Stimulated activated naive B cell treated with anti-CD40 and anti-IgM and Interleukin-4, amounts not matched to agents 10 μg/mL and 1 μg/mL and 100 μg/mL, for 72 hours (primary cell): ENCODE results near the gene RFC5.
A peak's percentile ranks its signal among the peaks of the same experiment; 100 is the strongest.
"Not testable (repeated sequence)": the region's sequence is repeated elsewhere in the genome, so short reads cannot be mapped to it uniquely, and the experiment has no call there.

Source experiments
- ATAC-seq, 2 donors: fragments of 150-1000 bp; cut with Tn5 transposase; replicated peaks; 2 replicates each; pipeline ENCODE4 v1.10.0; 2021; ENCODE audit warnings: moderate library complexity in 1 of 2
- DNase-seq: peaks from one replicate; pipeline ENCODE4 v3.0.0; 2021
- H3K27ac Mint-ChIP-seq: one replicate; pipeline ENCODE4 v1.8.0; 2022; ENCODE audit warnings: mild to moderate bottlenecking, mixed read lengths
- H3K27me3 Mint-ChIP-seq, 2 donors: one replicate each; pipeline ENCODE4 v1.8.0; 2022; ENCODE audit warnings: mixed read lengths in 2 of 2
- H3K36me3 Mint-ChIP-seq, 2 donors: one replicate each; pipeline ENCODE4 v1.8.0; 2022; ENCODE audit warnings: mixed read lengths in 2 of 2, mild to moderate bottlenecking in 1 of 2
- H3K4me1 Mint-ChIP-seq, 2 donors: one replicate each; pipeline ENCODE4 v1.8.0; 2022; ENCODE audit warnings: mixed read lengths in 2 of 2, mild to moderate bottlenecking in 1 of 2
- H3K4me3 Mint-ChIP-seq, 2 donors: one replicate each; pipeline ENCODE4 v1.8.0; 2022; ENCODE audit warnings: mild to moderate bottlenecking in 2 of 2, mixed read lengths in 2 of 2, moderate library complexity in 1 of 2
- H3K9me3 Mint-ChIP-seq, 2 donors: one replicate each; pipeline ENCODE4 v1.8.0; 2022; ENCODE audit warnings: mixed read lengths in 2 of 2, mild to moderate bottlenecking in 1 of 2

Gene RFC5

GRCh38 chr12:117994551-117995438 lies 21.7 kb upstream of the RFC5 start:
- H3K4me1 Mint-ChIP-seq, result peaks cover 0 to 5% of the 10 kb centered on the region in 2 donors
- no peak overlapping the region for H3K27ac Mint-ChIP-seq
- ATAC-seq, result peak; percentile 48 to 76
- H3K36me3 Mint-ChIP-seq, result no peaks in the 10 kb centered on the region
- H3K4me3 Mint-ChIP-seq, result no peak overlapping the region
- peaks cover 11 to 12% of the 10 kb centered on the region in 2 donors for H3K9me3 Mint-ChIP-seq
- DNase-seq, result no peak
- H3K27me3 Mint-ChIP-seq, result peaks cover 14 to 17% of the 10 kb centered on the region in 2 donors

DNA sequence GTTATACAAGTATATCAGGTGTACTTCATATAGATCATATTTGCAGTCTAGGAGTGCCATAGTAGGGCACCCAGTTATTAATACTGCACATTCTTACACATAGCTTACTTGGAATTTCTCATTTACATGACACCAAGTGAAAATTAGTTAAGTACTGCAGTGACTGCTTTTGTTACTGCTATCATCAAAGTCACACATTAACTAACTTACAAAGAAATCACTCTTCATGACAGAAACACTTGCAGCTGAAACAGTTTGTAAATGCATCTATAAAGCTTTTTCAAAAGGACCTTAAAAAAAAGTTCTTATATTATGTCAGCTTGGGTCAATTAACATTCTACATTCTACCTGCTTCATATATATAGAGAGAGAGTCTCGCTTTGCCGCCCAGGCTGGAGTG lies 17.8 kb upstream of the RFC5 start:
- H3K9me3 Mint-ChIP-seq, result peaks cover 9 to 10% of the 10 kb centered on the region in 2 donors
- no peak overlapping the region for H3K27ac Mint-ChIP-seq
- ATAC-seq (no peak), DNase-seq (no peak)
- peaks cover 0 to 5% of the 10 kb centered on the region in 2 donors for H3K4me1 Mint-ChIP-seq
- no peak overlapping the region for H3K4me3 Mint-ChIP-seq
- peaks cover 2 to 9% of the 10 kb centered on the region in 2 donors for H3K27me3 Mint-ChIP-seq
- H3K36me3 Mint-ChIP-seq, result peaks cover 0 to 2% of the 10 kb centered on the region in 2 donors

DNA sequence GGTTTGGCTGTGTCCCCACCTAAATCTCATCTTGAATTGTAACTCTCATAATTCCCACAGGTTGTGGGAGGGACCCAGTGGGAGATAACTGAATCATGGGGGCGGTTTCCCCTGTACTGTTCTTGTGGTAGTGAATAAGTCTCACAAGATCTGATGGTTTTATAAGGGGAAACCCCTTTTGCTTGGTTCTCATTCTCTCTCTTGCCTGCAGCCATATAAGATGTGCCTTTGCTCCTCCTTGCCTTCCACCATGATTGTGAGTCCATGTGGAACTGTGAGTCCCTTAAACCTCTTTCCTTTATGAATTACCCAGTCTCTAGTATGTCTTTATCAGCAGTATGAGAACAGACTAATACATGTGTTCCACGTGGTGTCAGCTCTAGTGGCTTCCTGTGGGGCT lies 16.7 kb upstream of the RFC5 start:
- H3K4me3 Mint-ChIP-seq, H3K27me3 Mint-ChIP-seq, H3K9me3 Mint-ChIP-seq, H3K27ac Mint-ChIP-seq, H3K4me1 Mint-ChIP-seq, DNase-seq, H3K36me3 Mint-ChIP-seq, ATAC-seq: not testable (repeated sequence)

DNA sequence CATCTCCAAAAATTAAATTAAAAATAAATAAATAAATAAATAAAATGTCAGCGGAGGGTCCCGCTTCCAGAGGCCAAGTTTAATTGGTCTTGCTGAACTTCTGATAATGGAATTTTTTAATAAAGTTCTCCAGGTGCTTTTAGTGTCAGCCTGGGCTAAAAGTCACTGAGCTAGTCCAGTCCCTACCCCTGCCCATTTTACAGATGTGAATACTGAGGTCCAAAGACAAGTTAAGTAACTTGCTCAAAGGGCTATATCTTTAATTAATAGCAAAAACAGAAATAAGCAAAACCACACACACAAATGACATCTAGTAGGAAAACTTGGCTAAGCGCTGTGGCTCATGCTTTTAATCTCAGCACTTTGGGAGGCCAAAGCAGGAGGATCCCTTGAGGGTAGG lies 5.6 kb upstream of the RFC5 start:
- H3K27ac Mint-ChIP-seq, result no peak overlapping the region
- no peak for DNase-seq
- no peak overlapping the region for H3K4me3 Mint-ChIP-seq
- H3K36me3 Mint-ChIP-seq, result no peaks in the 10 kb centered on the region
- H3K27me3 Mint-ChIP-seq, result peaks cover 0 to 3% of the 10 kb centered on the region in 2 donors
- H3K4me1 Mint-ChIP-seq, result no peaks in the 10 kb centered on the region
- peaks cover 0 to 4% of the 10 kb centered on the region in 2 donors for H3K9me3 Mint-ChIP-seq
- no peak for ATAC-seq

GRCh38 chr12:118011377-118011776 lies 5.1 kb upstream of the RFC5 start:
- peaks cover 0 to under 1% of the 10 kb centered on the region in 2 donors for H3K36me3 Mint-ChIP-seq
- H3K4me1 Mint-ChIP-seq, result peaks cover under 1 to 3% of the 10 kb centered on the region in 2 donors
- H3K27me3 Mint-ChIP-seq, result peaks cover 0 to 3% of the 10 kb centered on the region in 2 donors
- ATAC-seq (no peak), DNase-seq (no peak)
- no peak overlapping the region for H3K27ac Mint-ChIP-seq
- H3K9me3 Mint-ChIP-seq, result peaks cover 0 to 4% of the 10 kb centered on the region in 2 donors
- no peak overlapping the region for H3K4me3 Mint-ChIP-seq

GRCh38 chr12:118011961-118012360 lies 4.5 kb upstream of the RFC5 start:
- H3K27ac Mint-ChIP-seq, result no peak overlapping the region
- peaks cover 2 to 6% of the 10 kb centered on the region in 2 donors for H3K4me1 Mint-ChIP-seq
- DNase-seq (no peak), ATAC-seq (no peak)
- H3K4me3 Mint-ChIP-seq, result no peak overlapping the region
- H3K9me3 Mint-ChIP-seq, result peaks cover 0 to 4% of the 10 kb centered on the region in 2 donors
- H3K36me3 Mint-ChIP-seq, result peaks cover under 1 to 3% of the 10 kb centered on the region in 2 donors
- H3K27me3 Mint-ChIP-seq, result peaks cover 0 to 3% of the 10 kb centered on the region in 2 donors

DNA sequence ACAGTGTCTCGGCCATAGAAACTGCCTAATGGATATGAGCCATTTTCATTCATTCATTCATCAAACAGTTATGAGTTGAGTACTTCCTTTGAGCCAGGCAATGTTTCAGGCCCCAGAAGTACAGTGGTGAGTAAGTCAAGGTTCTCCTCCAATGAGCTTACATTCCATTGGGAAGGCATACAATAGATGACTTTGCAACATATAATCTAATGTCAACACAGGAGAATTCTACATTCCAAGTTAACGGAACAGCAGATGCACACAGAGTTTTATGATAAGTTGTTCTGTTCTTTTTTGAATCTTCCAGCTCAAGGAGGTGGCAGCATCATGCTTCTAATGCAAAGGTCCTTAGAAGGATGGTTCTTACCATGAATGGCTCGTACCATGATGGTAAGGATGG lies 3.2 kb upstream of the RFC5 start:
- Mint-ChIP-seq H3K27ac (no peak overlapping the region), H3K9me3 (peaks cover 0 to 4% of the 10 kb centered on the region in 2 donors), H3K27me3 (peaks cover 0 to 3% of the 10 kb centered on the region in 2 donors), H3K4me1 (peaks cover 6 to 17% of the 10 kb centered on the region in 2 donors), H3K4me3 (no peak overlapping the region), H3K36me3 (peaks cover 8% of the 10 kb centered on the region in 2 donors)
- no peak for DNase-seq
- no peak for ATAC-seq

GRCh38 chr12:118015306-118015705 lies 1.2 kb upstream of the RFC5 start:
- H3K27ac Mint-ChIP-seq, result peak overlapping the region; percentile 42

GRCh38 chr12:118015944-118016343 lies 559 bp upstream of the RFC5 start:
- Mint-ChIP-seq H3K4me1 (peaks cover 6 to 26% of the 10 kb centered on the region in 2 donors), H3K9me3 (peaks cover 0 to 4% of the 10 kb centered on the region in 2 donors), H3K27me3 (no peaks in the 10 kb centered on the region), H3K36me3 (peaks cover 18 to 23% of the 10 kb centered on the region in 2 donors), H3K27ac (peak overlapping the region; percentile 25), H3K4me3 (peak overlapping the region; percentile 94 to 95)
- no peak for DNase-seq
- ATAC-seq, result no peak

More at GRCh38 chr12:118015306-118015705, 1.2 kb upstream of the RFC5 start:
- H3K27me3 Mint-ChIP-seq, result no peaks in the 10 kb centered on the region
- H3K4me3 Mint-ChIP-seq, result no peak overlapping the region
- H3K36me3 Mint-ChIP-seq, result peaks cover 13 to 16% of the 10 kb centered on the region in 2 donors
- DNase-seq (no peak), ATAC-seq (no peak)
- peaks cover 0 to 4% of the 10 kb centered on the region in 2 donors for H3K9me3 Mint-ChIP-seq
- H3K4me1 Mint-ChIP-seq, result peaks cover 6 to 26% of the 10 kb centered on the region in 2 donors

- Mint-ChIP-seq H3K4me3 (peak overlapping the region; percentile 94 to 95), H3K27me3 (no peaks in the 10 kb centered on the region), H3K4me1 (peaks cover 9 to 26% of the 10 kb centered on the region in 2 donors), H3K27ac (no peak overlapping the region), H3K36me3 (peaks cover 29 to 38% of the 10 kb centered on the region in 2 donors), H3K9me3 (peaks cover 0 to 4% of the 10 kb centered on the region in 2 donors)
- DNase-seq (no peak), ATAC-seq (no peak)
These were observed 1.4 kb downstream of the RFC5 start for GRCh38 chr12:118017926-118018325.

DNA sequence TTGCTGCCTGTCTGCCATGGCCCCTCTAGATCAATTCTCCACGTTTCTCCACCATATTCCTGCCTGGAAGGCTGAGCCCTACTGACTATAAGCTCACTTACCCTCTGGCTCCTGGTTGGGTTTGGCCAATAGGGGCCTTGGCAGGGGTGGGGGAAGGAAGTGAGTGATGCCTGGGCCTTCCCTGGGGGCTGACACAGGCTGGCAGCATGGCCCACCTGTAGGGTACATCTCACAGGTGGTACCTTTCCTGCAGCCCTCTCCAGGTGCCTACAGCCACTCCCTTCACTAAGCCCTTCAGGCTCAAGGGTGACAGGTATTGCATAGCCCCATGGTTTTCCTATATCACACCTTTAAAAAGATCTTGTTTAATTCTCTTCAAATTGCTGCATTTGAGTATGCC lies 3.5 kb downstream of the RFC5 start:
- Mint-ChIP-seq H3K27ac (no peak overlapping the region), H3K27me3 (no peaks in the 10 kb centered on the region), H3K9me3 (no peaks in the 10 kb centered on the region), H3K4me1 (peaks cover 9 to 26% of the 10 kb centered on the region in 2 donors), H3K4me3 (no peak overlapping the region), H3K36me3 (peaks cover 36 to 53% of the 10 kb centered on the region in 2 donors)
- ATAC-seq, result no peak
- DNase-seq, result no peak

DNA sequence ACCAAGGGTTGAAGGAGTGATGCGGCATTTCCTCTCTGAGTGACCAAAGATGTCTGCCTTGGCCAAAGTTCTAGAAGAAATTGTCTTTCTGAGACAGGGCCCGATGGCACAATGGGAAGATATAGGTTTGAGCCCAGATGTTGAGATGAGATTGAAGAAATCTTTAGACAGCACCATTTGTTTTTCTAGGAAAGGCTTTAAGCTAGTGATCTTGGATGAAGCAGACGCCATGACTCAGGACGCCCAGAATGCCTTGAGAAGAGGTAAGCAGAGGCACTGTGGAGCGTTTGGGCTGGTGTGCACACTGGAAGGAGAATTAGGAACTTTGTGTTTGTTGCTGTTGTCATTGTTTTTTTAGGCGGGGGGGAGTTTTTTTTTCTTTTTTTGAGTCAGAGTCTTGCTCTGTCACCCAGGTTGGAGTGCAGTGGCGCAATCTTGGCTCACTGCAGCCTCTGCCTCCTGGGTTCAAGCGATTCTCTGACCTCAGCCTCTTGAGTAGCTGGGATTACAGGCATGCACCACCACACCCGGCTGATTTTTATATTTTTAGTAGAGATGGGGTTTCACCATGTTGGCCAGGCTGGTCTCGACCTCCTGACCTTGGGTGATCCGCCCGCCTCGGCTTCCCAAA lies 5.7 kb downstream of the RFC5 start:
- Mint-ChIP-seq H3K36me3 (peaks cover 45 to 63% of the 10 kb centered on the region in 2 donors), H3K4me1 (peaks cover 7 to 17% of the 10 kb centered on the region in 2 donors), H3K27ac (peak overlapping the region; percentile 52)
- not testable (repeated sequence) for H3K4me3 Mint-ChIP-seq, DNase-seq, ATAC-seq, H3K9me3 Mint-ChIP-seq, H3K27me3 Mint-ChIP-seq

DNA sequence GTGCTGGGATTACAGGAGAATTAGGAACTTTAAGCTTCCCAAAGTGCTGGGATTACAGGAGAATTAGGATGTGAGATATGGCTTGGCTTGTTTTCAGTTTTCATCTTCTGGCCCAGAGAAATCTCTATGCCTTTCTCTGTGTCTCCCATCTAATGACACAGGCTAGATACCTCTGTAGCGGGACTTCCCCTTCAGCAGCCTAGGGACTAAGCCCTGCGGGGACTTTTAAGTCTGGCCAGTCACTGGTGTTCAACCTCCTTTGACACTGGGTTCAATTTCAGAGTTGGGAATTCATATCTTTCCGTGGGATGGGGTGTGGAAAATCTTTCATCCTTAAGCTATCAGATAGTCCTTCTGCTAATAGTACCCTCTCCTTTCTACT lies 6.2 kb downstream of the RFC5 start:
- H3K4me3 Mint-ChIP-seq, result no peak overlapping the region
- H3K36me3 Mint-ChIP-seq, result peaks cover 48 to 67% of the 10 kb centered on the region in 2 donors
- ATAC-seq, result peak in 1 of 2 donors; percentile 66
- H3K4me1 Mint-ChIP-seq, result peaks cover 7 to 13% of the 10 kb centered on the region in 2 donors
- H3K9me3 Mint-ChIP-seq, result no peaks in the 10 kb centered on the region
- no peak for DNase-seq
- H3K27me3 Mint-ChIP-seq, result no peaks in the 10 kb centered on the region
- no peak overlapping the region for H3K27ac Mint-ChIP-seq

GRCh38 chr12:118023301-118023860 lies 6.9 kb downstream of the RFC5 start:
- Mint-ChIP-seq H3K27me3 (no peaks in the 10 kb centered on the region), H3K27ac (no peak overlapping the region), H3K4me3 (no peak overlapping the region), H3K36me3 (peaks cover 49 to 67% of the 10 kb centered on the region in 2 donors), H3K4me1 (peaks cover 3 to 8% of the 10 kb centered on the region in 2 donors), H3K9me3 (no peaks in the 10 kb centered on the region)
- DNase-seq (no peak), ATAC-seq (no peak)
